ENCODE results near the gene PALD1.

PALD1 gene

DNA sequence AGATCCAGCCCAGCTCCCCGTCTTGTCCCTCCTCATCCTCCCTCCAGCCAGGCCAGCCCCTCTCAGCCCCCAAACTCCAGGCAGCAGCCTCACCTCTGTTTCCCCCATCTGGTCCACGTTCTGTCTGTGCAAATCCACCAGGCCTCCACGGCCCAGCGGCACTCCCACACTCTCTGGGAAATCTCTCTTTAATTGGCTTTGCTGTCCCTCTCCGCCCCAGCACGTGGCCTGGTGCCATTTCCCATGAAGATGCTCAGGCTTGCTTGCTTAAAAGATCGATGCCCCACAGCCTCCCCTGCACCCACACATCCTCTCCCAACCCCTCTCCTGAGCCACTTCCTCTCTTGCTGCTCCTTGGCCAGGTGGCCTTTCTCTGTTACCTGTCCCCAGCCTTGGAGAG lies 84.7 kb downstream of the PALD1 start:
- H3K27me3 ChIP-seq (ENCODE audit: insufficient read depth, low read length) = no peaks in the 10 kb centered on the region
- H2AFZ ChIP-seq (ENCODE audit: insufficient read depth, low read length, poor library complexity) = no peak overlapping the region
- H3K27ac ChIP-seq (ENCODE audit: low read depth, low read length) = no peak overlapping the region

DNA sequence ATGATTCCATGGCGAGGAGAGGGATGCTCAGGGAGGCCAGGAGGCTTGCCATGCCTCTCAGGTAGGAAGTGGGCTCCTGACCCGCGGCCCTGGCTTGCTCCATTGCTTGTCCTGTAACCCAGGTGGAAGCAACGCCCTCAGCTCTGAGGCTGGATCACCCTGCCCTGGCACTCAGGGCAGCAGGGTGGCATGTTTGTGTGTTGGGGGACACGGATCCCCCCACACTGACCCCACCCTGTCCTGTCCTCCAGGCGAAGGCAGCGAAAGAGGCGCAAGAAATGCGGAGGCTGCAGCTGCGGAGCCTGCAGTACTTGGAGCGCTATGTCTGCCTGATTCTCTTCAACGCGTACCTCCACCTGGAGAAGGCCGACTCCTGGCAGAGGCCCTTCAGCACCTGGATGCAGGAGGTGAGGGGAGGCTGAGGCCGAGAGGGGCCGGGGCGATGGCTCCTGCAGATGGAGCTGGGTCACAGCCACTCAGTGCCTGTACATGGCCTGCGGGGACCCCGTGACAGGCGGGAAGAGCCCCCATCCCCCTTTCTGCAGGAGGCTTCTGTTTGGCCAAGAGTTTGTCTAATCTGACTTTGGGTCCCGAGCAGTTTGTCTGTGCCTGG lies 85.7 kb downstream of the PALD1 start:
- Histone ChIP-seq H3K27me3 (ENCODE audit: insufficient read depth, low read length) (no peaks in the 10 kb centered on the region), H3K4me2 (ENCODE audit: low read length) (no peak overlapping the region), H3K4me1 (ENCODE audit: control insufficient read depth in 1 of 2, insufficient read depth in 2 of 2, low read length in 2 of 2) (no peaks in the 10 kb centered on the region), H3K18ac (ENCODE audit: low read length) (no peak overlapping the region), H3K4ac (ENCODE audit: low read depth, low read length) (no peak overlapping the region), H3K79me1 (ENCODE audit: low read length) (no peaks in the 10 kb centered on the region), H4K91ac (ENCODE audit: low read depth, low read length) (no peak overlapping the region), H3K9ac (ENCODE audit: low read length) (no peak overlapping the region), H2BK12ac (ENCODE audit: low read length) (no peak overlapping the region), H4K12ac (ENCODE audit: low read depth, low read length) (no peak overlapping the region), H3K9me3 (ENCODE audit: insufficient read depth, low read depth, low read length) (no peaks in the 10 kb centered on the region), H3K36me3 (ENCODE audit: control insufficient read depth in 1 of 2, insufficient read depth in 2 of 2, low read length in 2 of 2) (no peaks in the 10 kb centered on the region), H3K14ac (ENCODE audit: low read length) (no peak overlapping the region), H4K8ac (ENCODE audit: low read depth, low read length) (no peak overlapping the region), H3K4me3 (ENCODE audit: low read depth, low read length) (no peak overlapping the region), H3K79me2 (ENCODE audit: control insufficient read depth, insufficient read depth, low read length, poor library complexity) (no peaks in the 10 kb centered on the region), H2AK5ac (ENCODE audit: low read length) (no peak overlapping the region), H3K23ac (ENCODE audit: low read length) (no peak overlapping the region), H3K27ac (ENCODE audit: low read depth, low read length) (no peak overlapping the region), H2AFZ (ENCODE audit: insufficient read depth, low read length, poor library complexity) (no peak overlapping the region), H2BK120ac (ENCODE audit: insufficient read depth, low read length, poor library complexity) (no peak overlapping the region), H2BK5ac (ENCODE audit: low read depth, low read length, poor library complexity) (no peak overlapping the region)
- no CpG with 5 or more reads among the region's 21 CpGs for WGBS (ENCODE audit: extremely low coverage, insufficient coverage, insufficient read length)
- DNase-seq = no peak

More for the DNA sequence above, 84.7 kb downstream of the PALD1 start:
- Histone ChIP-seq H2BK5ac (ENCODE audit: low read depth, low read length, poor library complexity) (no peak overlapping the region), H4K8ac (ENCODE audit: low read depth, low read length) (no peak overlapping the region), H3K9me3 (ENCODE audit: insufficient read depth, low read depth, low read length) (no peaks in the 10 kb centered on the region), H4K91ac (ENCODE audit: low read depth, low read length) (no peak overlapping the region), H3K79me2 (ENCODE audit: control insufficient read depth, insufficient read depth, low read length, poor library complexity) (no peaks in the 10 kb centered on the region), H3K4me3 (ENCODE audit: low read depth, low read length) (no peak overlapping the region), H3K4me2 (ENCODE audit: low read length) (no peak overlapping the region), H3K36me3 (ENCODE audit: control insufficient read depth in 1 of 2, insufficient read depth in 2 of 2, low read length in 2 of 2) (no peaks in the 10 kb centered on the region), H2AK5ac (ENCODE audit: low read length) (no peak overlapping the region), H4K12ac (ENCODE audit: low read depth, low read length) (no peak overlapping the region), H2BK120ac (ENCODE audit: insufficient read depth, low read length, poor library complexity) (no peak overlapping the region), H3K79me1 (ENCODE audit: low read length) (no peaks in the 10 kb centered on the region), H3K4me1 (ENCODE audit: control insufficient read depth in 1 of 2, insufficient read depth in 2 of 2, low read length in 2 of 2) (no peaks in the 10 kb centered on the region), H3K18ac (ENCODE audit: low read length) (no peak overlapping the region), H3K14ac (ENCODE audit: low read length) (no peak overlapping the region), H3K9ac (ENCODE audit: low read length) (no peak overlapping the region), H3K4ac (ENCODE audit: low read depth, low read length) (no peak overlapping the region), H2BK12ac (ENCODE audit: low read length) (no peak overlapping the region), H3K23ac (ENCODE audit: low read length) (no peak overlapping the region)
- no peak for DNase-seq
- no CpG with 5 or more reads among the region's 7 CpGs for WGBS (ENCODE audit: extremely low coverage, insufficient coverage, insufficient read length)

- no peak overlapping the region for H2BK120ac ChIP-seq (ENCODE audit: insufficient read depth, low read length, poor library complexity)
- no CpG with 5 or more reads among the region's 6 CpGs for WGBS (ENCODE audit: extremely low coverage, insufficient coverage, insufficient read length)
- no peak overlapping the region for H3K4me2 ChIP-seq (ENCODE audit: low read length)
- no peaks in the 10 kb centered on the region for H3K79me1 ChIP-seq (ENCODE audit: low read length)
- H4K91ac ChIP-seq (ENCODE audit: low read depth, low read length) = no peak overlapping the region
- no peak overlapping the region for H2BK12ac ChIP-seq (ENCODE audit: low read length)
- H3K18ac ChIP-seq (ENCODE audit: low read length) = no peak overlapping the region
- H3K4ac ChIP-seq (ENCODE audit: low read depth, low read length) = no peak overlapping the region
- no peak overlapping the region for H4K8ac ChIP-seq (ENCODE audit: low read depth, low read length)
- no peak overlapping the region for H2AK5ac ChIP-seq (ENCODE audit: low read length)
- H3K27ac ChIP-seq (ENCODE audit: low read depth, low read length) = no peak overlapping the region
- H4K12ac ChIP-seq (ENCODE audit: low read depth, low read length) = no peak overlapping the region
- no peak overlapping the region for H3K4me3 ChIP-seq (ENCODE audit: low read depth, low read length)
- H3K14ac ChIP-seq (ENCODE audit: low read length) = no peak overlapping the region
- H3K9me3 ChIP-seq (ENCODE audit: insufficient read depth, low read depth, low read length) = no peaks in the 10 kb centered on the region
- H3K36me3 ChIP-seq (ENCODE audit: control insufficient read depth in 1 of 2, insufficient read depth in 2 of 2, low read length in 2 of 2) = no peaks in the 10 kb centered on the region
- no peak overlapping the region for H3K23ac ChIP-seq (ENCODE audit: low read length)
- H3K79me2 ChIP-seq (ENCODE audit: control insufficient read depth, insufficient read depth, low read length, poor library complexity) = no peaks in the 10 kb centered on the region
- no peak for DNase-seq
- H3K27me3 ChIP-seq (ENCODE audit: insufficient read depth, low read length) = no peaks in the 10 kb centered on the region
- H3K9ac ChIP-seq (ENCODE audit: low read length) = no peak overlapping the region
- no peak overlapping the region for H2BK5ac ChIP-seq (ENCODE audit: low read depth, low read length, poor library complexity)
- no peak overlapping the region for H2AFZ ChIP-seq (ENCODE audit: insufficient read depth, low read length, poor library complexity)
- H3K4me1 ChIP-seq (ENCODE audit: control insufficient read depth in 1 of 2, insufficient read depth in 2 of 2, low read length in 2 of 2) = no peaks in the 10 kb centered on the region
Measured at GRCh38 chr10:70564901-70565351, 86.4 kb downstream of the PALD1 start.

GRCh38 chr10:70565556-70566514 lies 87.3 kb downstream of the PALD1 start:
- H3K4me1 ChIP-seq (ENCODE audit: control insufficient read depth in 1 of 2, insufficient read depth in 2 of 2, low read length in 2 of 2) = no peaks in the 10 kb centered on the region
- no peak overlapping the region for H3K4me2 ChIP-seq (ENCODE audit: low read length)
- H3K79me1 ChIP-seq (ENCODE audit: low read length) = no peaks in the 10 kb centered on the region
- no peak overlapping the region for H3K4ac ChIP-seq (ENCODE audit: low read depth, low read length)
- H3K36me3 ChIP-seq (ENCODE audit: control insufficient read depth in 1 of 2, insufficient read depth in 2 of 2, low read length in 2 of 2) = no peaks in the 10 kb centered on the region
- no peak overlapping the region for H3K9ac ChIP-seq (ENCODE audit: low read length)
- no peak overlapping the region for H3K27ac ChIP-seq (ENCODE audit: low read depth, low read length)
- no peak overlapping the region for H2BK12ac ChIP-seq (ENCODE audit: low read length)
- H3K4me3 ChIP-seq (ENCODE audit: low read depth, low read length) = no peak overlapping the region
- no peak overlapping the region for H4K12ac ChIP-seq (ENCODE audit: low read depth, low read length)
- H3K27me3 ChIP-seq (ENCODE audit: insufficient read depth, low read length) = no peaks in the 10 kb centered on the region
- no CpG with 5 or more reads among the region's 18 CpGs for WGBS (ENCODE audit: extremely low coverage, insufficient coverage, insufficient read length)
- H4K91ac ChIP-seq (ENCODE audit: low read depth, low read length) = no peak overlapping the region
- H3K79me2 ChIP-seq (ENCODE audit: control insufficient read depth, insufficient read depth, low read length, poor library complexity) = no peaks in the 10 kb centered on the region
- H3K14ac ChIP-seq (ENCODE audit: low read length) = no peak overlapping the region
- H2AFZ ChIP-seq (ENCODE audit: insufficient read depth, low read length, poor library complexity) = no peak overlapping the region
- DNase-seq = no peak
- H3K9me3 ChIP-seq (ENCODE audit: insufficient read depth, low read depth, low read length) = no peaks in the 10 kb centered on the region
- no peak overlapping the region for H2BK120ac ChIP-seq (ENCODE audit: insufficient read depth, low read length, poor library complexity)
- H4K8ac ChIP-seq (ENCODE audit: low read depth, low read length) = no peak overlapping the region
- no peak overlapping the region for H2BK5ac ChIP-seq (ENCODE audit: low read depth, low read length, poor library complexity)
- H3K23ac ChIP-seq (ENCODE audit: low read length) = no peak overlapping the region
- H3K18ac ChIP-seq (ENCODE audit: low read length) = no peak overlapping the region
- H2AK5ac ChIP-seq (ENCODE audit: low read length) = no peak overlapping the region

Measured in trophoblast cell (in vitro differentiated cells and primary cell).